B cell (primary cell): Measurements from ENCODE around the gene EHBP1. TPM values are rescaled to one million over a fixed set of nuclear protein-coding genes. Genes with fewer than 3 reads are reported as not detected.
A peak's percentile ranks its signal among the peaks of the same experiment; 100 is the strongest.

ENCODE experiments used
- ATAC-seq: fragments of 200-7000 bp; cut with Tn5 transposase; one replicate; pipeline ENCODE4 v1.10.0; 2021; ENCODE audit warnings: low read depth, mild to moderate bottlenecking, moderate number of reproducible peaks, moderate library complexity
- CTCF ChIA-PET: fragments of 350-600 bp; sonication (Branson Sonifier 250); formaldehyde crosslinking; loops from one replicate; lab custom pipeline; 2021; ENCODE audit warnings: antibody characterized with exemption, inconsistent platforms; lab: Charles Lee
- POLR2A ChIA-PET: fragments of 350-600 bp; sonication (Branson Sonifier 250); formaldehyde crosslinking; loops from one replicate; lab custom pipeline; 2021; ENCODE audit warnings: antibody characterized with exemption; lab: Charles Lee
- DNase-seq: peaks from one replicate; pipeline ENCODE4 v3.0.0; 2013
- H2AFZ ChIP-seq: 2 replicates; pipeline ENCODE4 v1.6.1; 2012; ENCODE audit warnings: mild to moderate bottlenecking, low read depth, low read length; ENCODE audit not compliant: insufficient read depth, poor library complexity, severe bottlenecking
- H3K27ac ChIP-seq, 2 donors: 1 replicate in 1 of 2; 2 replicates in 1 of 2; pipeline ENCODE4 v1.5.1; 2012 to 2013; ENCODE audit warnings: low read length in 2 of 2, mild to moderate bottlenecking in 2 of 2, moderate library complexity in 1 of 2
- H3K27me3 ChIP-seq, 4 experiments: fragments of 200-600 bp in 1 of 4; sonication (generic) in 1 of 4; replicated peaks in 1 of 4; 1 replicate in 2 of 4; 2 replicates in 2 of 4; pipeline versions ENCODE4 v1.6.1 to v1.7.0; 2013 to 2016; ENCODE audit warnings: low read length in 3 of 4, mild to moderate bottlenecking in 2 of 4, mixed read lengths in 1 of 4, moderate library complexity in 1 of 4; ENCODE audit not compliant: insufficient read depth in 4 of 4, control insufficient read depth in 3 of 4; ENCODE audit errors: control extremely low read depth in 1 of 4
- H3K36me3 ChIP-seq, 2 experiments: replicated peaks in 1 of 2; 1 replicate in 1 of 2; 2 replicates in 1 of 2; pipeline versions ENCODE4 v1.6.1 to v1.7.1; 2013; ENCODE audit warnings: low read length in 1 of 2; ENCODE audit not compliant: insufficient read depth in 2 of 2, control insufficient read depth in 1 of 2; ENCODE audit errors: control extremely low read depth in 1 of 2, extremely low read depth in 1 of 2
- H3K4me1 ChIP-seq, 2 donors: fragments of 200-600 bp in 1 of 2; sonication (generic) in 1 of 2; 1 replicate in 1 of 2; 2 replicates in 1 of 2; pipeline versions ENCODE4 v1.5.1 to v1.6.1; 2013 to 2017; ENCODE audit warnings: low read length in 2 of 2; ENCODE audit not compliant: control insufficient read depth in 2 of 2, insufficient read depth in 2 of 2
- H3K4me2 ChIP-seq: replicated peaks from 2 replicates; pipeline ENCODE3; 2012; ENCODE audit warnings: mild to moderate bottlenecking, low read depth, low read length; ENCODE audit not compliant: poor library complexity, severe bottlenecking
- H3K4me3 ChIP-seq, 5 experiments: fragments of 200-600 bp in 1 of 5; sonication (generic) in 1 of 5; 1 replicate in 3 of 5; 2 replicates in 2 of 5; pipeline versions ENCODE4 v1.5.1 to v1.7.0; 2011 to 2016; ENCODE audit warnings: low read length in 4 of 5, mild to moderate bottlenecking in 4 of 5, low read depth in 2 of 5, control low read depth in 1 of 5, moderate library complexity in 1 of 5; ENCODE audit not compliant: insufficient read depth in 1 of 5; ENCODE audit errors: control extremely low read depth in 1 of 5, extremely low read depth in 1 of 5
- H3K79me2 ChIP-seq: fragments of 200-600 bp; sonication (generic); one replicate; pipeline ENCODE4 v1.6.0; 2016; ENCODE audit warnings: low read length; ENCODE audit not compliant: control insufficient read depth, insufficient read depth
- H3K9ac ChIP-seq: fragments of 200-600 bp; sonication (generic); 2 replicates; pipeline ENCODE4 v1.6.1; 2017; ENCODE audit warnings: mild to moderate bottlenecking, low read length, moderate library complexity
- H3K9me3 ChIP-seq, 3 donors: one replicate each; pipeline versions ENCODE4 v1.6.1 to v1.7.1; 2013; ENCODE audit warnings: low read length in 2 of 3; ENCODE audit not compliant: control insufficient read depth in 2 of 3, insufficient read depth in 1 of 3; ENCODE audit errors: control extremely low read depth in 1 of 3
- H4K20me1 ChIP-seq: 2 replicates; pipeline ENCODE4 v1.6.0; 2012; ENCODE audit warnings: mild to moderate bottlenecking, low read length; ENCODE audit not compliant: insufficient read depth, control insufficient read depth, poor library complexity, severe bottlenecking
- H3K27ac Mint-ChIP-seq: one replicate; pipeline ENCODE4 v1.8.0; 2021; ENCODE audit warnings: mixed read lengths
- H3K27me3 Mint-ChIP-seq: one replicate; pipeline ENCODE4 v1.8.0; 2021; ENCODE audit warnings: mixed read lengths
- H3K4me1 Mint-ChIP-seq: one replicate; pipeline ENCODE4 v1.8.0; 2021; ENCODE audit warnings: mixed read lengths
- H3K4me3 Mint-ChIP-seq: one replicate; pipeline ENCODE4 v1.8.0; 2021; ENCODE audit warnings: mixed read lengths
- H3K9me3 Mint-ChIP-seq: one replicate; pipeline ENCODE4 v1.8.0; 2022; ENCODE audit warnings: mixed read lengths; ENCODE audit not compliant: insufficient read depth
- CTCF ChIP-seq: fragments of 200-600 bp; IDR thresholded peaks from one replicate; pipeline ENCODE4 v1.8.0; 2022; ENCODE audit warnings: antibody characterized with exemption, mild to moderate bottlenecking
- EZH2 ChIP-seq: IDR thresholded peaks from 2 replicates; pipeline ENCODE4 v1.6.1; 2012; ENCODE audit warnings: borderline replicate concordance, low read depth, mild to moderate bottlenecking, moderate library complexity, low read length; ENCODE audit not compliant: insufficient read depth, poor library complexity, severe bottlenecking
- WGBS: methylation state at CpG from one replicate; pipeline ENCODE4 v1.1.5; 2013; ENCODE audit warnings: missing lambda C conversion rate; ENCODE audit not compliant: insufficient coverage; 5-methylcytosine and 5-hydroxymethylcytosine counted together
- intact Hi-C: fragments of 100-400 bp; cut with micrococcal nuclease; formaldehyde crosslinking; loops from one replicate; pipeline ENCODE4 v1.10.0; 2022
- polyA plus RNA-seq: library from polyadenylated mRNA; depleted of rRNA; stranded (reverse); fragments of >200 nt; gene quantifications from 2 replicates; pipeline ENCODE4 v1.2.3, GENCODE V29; 2012
- total RNA-seq, 2 donors: library from RNA; stranded (reverse); fragments of 120-200 nt in 1 of 2; gene quantifications; 1 replicate in 1 of 2; 2 replicates in 1 of 2; pipeline versions ENCODE4 v1.2.3 to v1.2.4, GENCODE V29; 2013 to 2022

The EHBP1 gene
- total and polyA plus RNA-seq, 2 donors (not counting 1 experiment from before 2014, with no cell fraction given) = 8.8 to 34.7 TPM

GRCh38 chr2:62704654-62705006 lies 883 bp upstream of the EHBP1 start:
- TF ChIP-seq CTCF = no peak
- peak overlapping the region; percentile 67 to 85 (median 74) for H3K4me3 ChIP-seq
- peak overlapping the region; percentile 94 for H3K4me2 ChIP-seq
- H3K9ac ChIP-seq = peak overlapping the region; percentile 79
- Mint-ChIP-seq H3K4me1 (peaks cover 33% of the 10 kb centered on the region), H3K27me3 (no peaks in the 10 kb centered on the region), H3K4me3 (peak overlapping the region; percentile 93), H3K27ac (peak overlapping the region; percentile 80), H3K9me3 (no peaks in the 10 kb centered on the region)
- H3K9me3 ChIP-seq = no peaks in the 10 kb centered on the region
- CTCF ChIA-PET = interaction anchor here (1.0 kb wide), 1 partner anchor 10 kb away, joined by 3 read pairs; no protein-coding TSS in a partner anchor
- POLR2A ChIA-PET = interaction anchor here (1.4 kb wide), 1 partner anchor 884 kb away, joined by 6 read pairs; the partner anchor contains the start of genes MDH1 and WDPCP
- WGBS = 5% methylated on average over 2 of the region's 2 CpGs
- H2AFZ ChIP-seq = peak overlapping the region; percentile 94
- H3K4me1 ChIP-seq = peaks cover 20 to 21% of the 10 kb centered on the region in 2 donors
- no peaks in the 10 kb centered on the region for H4K20me1 ChIP-seq
- no peak for DNase-seq
- H3K27me3 ChIP-seq = no peaks in the 10 kb centered on the region
- no peak for ATAC-seq
- peaks cover 22% of the 10 kb centered on the region for H3K79me2 ChIP-seq
- H3K36me3 ChIP-seq = no peaks in the 10 kb centered on the region
- intact Hi-C loops = loop anchor here (1.0 to 10.0 kb wide), 7 partner anchors 44 to 1012 kb away; partner anchors contain the start of genes B3GNT2, CCT4, MDH1 and OTX1
- peak overlapping the region; percentile 8 to 35 for H3K27ac ChIP-seq

- no peaks in the 10 kb centered on the region for H3K36me3 ChIP-seq
- H3K4me1 ChIP-seq = peaks cover 20 to 21% of the 10 kb centered on the region in 2 donors
- peak; percentile 1 for ATAC-seq
- TF ChIP-seq EZH2 (no peak), CTCF (peak; percentile 51)
- H3K4me2 ChIP-seq = peak overlapping the region; percentile 94
- no peaks in the 10 kb centered on the region for H3K27me3 ChIP-seq
- peak overlapping the region; percentile 79 for H3K9ac ChIP-seq
- peak overlapping the region; percentile 56 to 85 (median 73) for H3K4me3 ChIP-seq
- peaks cover 33% of the 10 kb centered on the region for H3K4me1 Mint-ChIP-seq
- no peaks in the 10 kb centered on the region for H3K9me3 ChIP-seq
- CTCF ChIA-PET = no interaction called here
- peak overlapping the region in 1 of 2 donors; percentile 47 for H3K27ac ChIP-seq
- POLR2A ChIA-PET = interaction anchor here (1.4 kb wide), 1 partner anchor 883 kb away, joined by 6 read pairs; the partner anchor contains the start of genes MDH1 and WDPCP
- intact Hi-C loops = loop anchor here (1.0 to 10.0 kb wide), 7 partner anchors 46 to 1014 kb away; partner anchors contain the start of genes B3GNT2, CCT4, MDH1 and OTX1
- H3K9me3 Mint-ChIP-seq = no peaks in the 10 kb centered on the region
- no peaks in the 10 kb centered on the region for H3K27me3 Mint-ChIP-seq
- H3K27ac Mint-ChIP-seq = peak overlapping the region; percentile 80
- peak overlapping the region; percentile 93 for H3K4me3 Mint-ChIP-seq
- DNase-seq = no peak
- H4K20me1 ChIP-seq = no peaks in the 10 kb centered on the region
- H3K79me2 ChIP-seq = peaks cover 22% of the 10 kb centered on the region
- H2AFZ ChIP-seq = peak overlapping the region; percentile 94
- 2% methylated on average over 55 of the region's 57 CpGs for WGBS
Measured at GRCh38 chr2:62705859-62706720, 577 bp downstream of the EHBP1 start.
